Inflammatory macrophage treated with lipopolysaccharide for 1 hour (primary cell): ENCODE results near the gene GALNT14.
A peak's percentile ranks its signal among the peaks of the same experiment; 100 is the strongest.
"Not testable (repeated sequence)": the region's sequence is repeated elsewhere in the genome, so short reads cannot be mapped to it uniquely, and the experiment has no call there.

Experiments used
- DNase-seq, 2 donors: peaks; one replicate each; pipeline ENCODE4 v3.0.0-alpha.2; 2020 to 2022

Gene GALNT14

DNA sequence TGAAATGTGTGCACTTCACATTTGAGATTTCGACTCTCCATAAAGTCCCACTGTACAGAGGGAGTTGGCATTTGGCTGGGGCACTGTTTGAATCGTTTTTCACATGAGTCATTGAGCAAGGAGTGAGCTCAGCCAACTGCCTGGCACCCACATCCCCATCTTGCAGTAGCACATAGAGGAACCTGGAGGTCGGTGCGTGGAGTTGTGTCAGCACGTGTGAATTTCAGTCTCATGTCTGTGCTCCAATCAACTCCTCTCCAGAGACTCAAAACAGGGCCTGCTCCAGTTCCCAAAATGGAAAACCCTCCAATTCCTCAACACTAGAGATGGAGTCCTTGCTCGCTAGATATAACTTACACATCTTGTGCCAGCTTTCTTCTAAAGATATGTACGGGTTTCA is 204.2 kb downstream of the GALNT14 start:
- peak; percentile 59 to 81 for DNase-seq

- peak; percentile 33 to 62 for DNase-seq
Measured at GRCh38 chr2:30933496-30933895, 204.7 kb downstream of the GALNT14 start.

DNA sequence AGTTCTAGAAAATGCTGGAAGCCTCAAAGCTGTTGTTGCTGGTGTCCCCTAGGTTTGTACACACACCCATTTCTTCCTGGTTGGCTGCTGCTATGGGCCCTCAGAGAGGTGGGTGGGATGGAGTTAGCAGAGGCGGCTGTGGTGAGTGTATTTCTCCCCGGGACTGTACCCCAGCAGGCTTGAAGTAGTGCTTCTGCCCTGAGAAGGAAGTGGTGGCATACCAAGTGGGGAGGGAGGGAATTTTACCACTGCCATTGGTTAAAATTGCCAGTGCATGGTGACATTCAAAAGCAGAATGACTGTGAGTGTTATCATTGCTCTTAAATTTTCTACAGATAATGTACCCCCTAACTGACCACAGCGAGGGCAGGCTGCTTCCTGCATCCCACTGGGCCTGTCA is 205.4 kb downstream of the GALNT14 start:
- DNase-seq: peak; percentile 72 to 89

DNA sequence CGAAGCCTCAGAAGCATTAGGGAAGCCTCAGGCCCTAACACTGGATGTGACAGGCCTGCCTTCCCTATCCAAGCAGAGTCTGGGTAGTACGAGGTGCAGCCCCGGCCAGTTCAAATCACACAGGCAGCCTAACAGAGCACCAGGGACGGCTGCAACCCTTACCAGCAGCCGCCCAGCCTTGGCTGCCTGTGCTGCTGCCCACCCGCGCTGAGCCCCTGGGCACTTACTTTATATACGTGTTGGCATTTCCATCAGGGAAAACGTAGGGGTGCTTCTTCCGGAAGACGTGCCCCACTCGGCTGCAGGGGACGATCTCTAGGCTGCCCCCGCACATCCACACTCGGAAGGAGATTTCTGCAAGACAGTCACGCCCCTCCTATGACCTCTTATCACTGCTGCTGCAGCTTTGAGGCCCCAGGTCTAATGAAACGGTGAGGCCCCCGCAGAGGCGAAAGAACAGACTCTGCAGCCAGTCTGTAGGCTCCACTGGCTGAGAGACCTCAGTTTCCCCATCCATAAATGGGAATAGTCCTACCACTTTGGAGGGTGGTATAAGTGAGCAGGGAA is 206.3 kb downstream of the GALNT14 start:
- DNase-seq: no peak

DNA sequence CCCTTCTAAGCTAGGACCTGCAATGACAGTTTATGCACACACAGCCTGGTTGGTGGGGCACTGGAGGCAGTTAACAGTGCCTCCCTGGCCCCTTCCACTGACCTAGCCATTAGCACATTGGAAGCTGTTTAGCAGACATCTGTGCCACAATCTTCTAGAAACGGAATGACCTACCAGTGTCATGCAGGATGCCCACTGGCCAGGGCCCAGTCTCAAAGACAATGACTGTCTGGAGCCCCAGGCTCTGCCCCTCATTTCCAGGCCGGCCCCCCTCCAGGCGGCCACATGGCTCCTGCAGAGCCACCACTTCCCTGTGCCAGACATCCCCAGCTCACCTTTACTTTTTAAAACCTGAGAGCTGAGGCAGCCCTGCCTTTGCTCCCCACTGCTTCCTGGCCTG is 207.5 kb downstream of the GALNT14 start:
- DNase-seq: no peak

GRCh38 chr2:30927465-30928075 is 210.7 kb downstream of the GALNT14 start:
- no peak for DNase-seq

- no peak for DNase-seq
Measured at GRCh38 chr2:30926606-30927005, 211.6 kb downstream of the GALNT14 start.

GRCh38 chr2:30923623-30924022 is 214.6 kb downstream of the GALNT14 start:
- no peak for DNase-seq

DNA sequence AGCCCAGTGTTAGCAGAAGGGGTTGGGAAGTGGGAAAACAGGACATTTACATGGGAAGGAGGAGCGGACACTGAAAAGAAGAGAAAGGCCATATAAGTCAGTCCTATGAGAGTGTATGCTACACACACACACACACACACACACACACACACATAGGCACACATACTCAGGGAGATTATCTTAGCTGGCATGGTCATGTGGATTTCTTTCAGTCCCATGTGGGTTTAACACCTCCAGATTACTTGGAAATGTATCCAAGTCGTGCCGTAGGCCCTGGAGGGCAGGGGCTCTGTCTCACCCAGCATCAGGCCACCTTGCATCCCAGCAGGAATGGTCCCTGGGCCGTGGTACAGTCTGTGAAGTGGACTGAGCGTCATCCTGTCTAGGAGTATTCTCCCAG is 217.7 kb downstream of the GALNT14 start:
- DNase-seq: no peak

DNA sequence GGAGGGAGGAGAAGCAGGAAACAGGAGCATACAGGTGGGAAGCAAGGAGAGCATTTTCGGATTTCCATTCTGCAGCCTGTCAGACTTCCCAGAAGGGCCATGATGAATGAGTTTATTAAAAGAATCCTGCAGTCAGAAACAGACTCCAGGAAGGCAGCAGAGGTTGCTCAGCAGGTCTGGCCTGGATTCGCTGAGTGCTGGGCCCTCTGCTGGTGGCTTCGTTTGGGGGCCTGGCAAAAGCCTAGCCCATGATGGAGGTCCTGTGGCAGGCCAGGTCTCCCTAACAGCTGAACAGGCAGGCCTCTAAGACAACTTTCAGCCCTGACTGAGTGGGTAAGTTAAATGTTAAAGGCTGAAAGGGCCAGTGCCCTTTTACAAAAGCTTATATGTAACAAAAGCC is 222.8 kb downstream of the GALNT14 start:
- DNase-seq: no peak

- DNase-seq: no peak
Measured at GRCh38 chr2:30914456-30914855, 223.8 kb downstream of the GALNT14 start.

DNA sequence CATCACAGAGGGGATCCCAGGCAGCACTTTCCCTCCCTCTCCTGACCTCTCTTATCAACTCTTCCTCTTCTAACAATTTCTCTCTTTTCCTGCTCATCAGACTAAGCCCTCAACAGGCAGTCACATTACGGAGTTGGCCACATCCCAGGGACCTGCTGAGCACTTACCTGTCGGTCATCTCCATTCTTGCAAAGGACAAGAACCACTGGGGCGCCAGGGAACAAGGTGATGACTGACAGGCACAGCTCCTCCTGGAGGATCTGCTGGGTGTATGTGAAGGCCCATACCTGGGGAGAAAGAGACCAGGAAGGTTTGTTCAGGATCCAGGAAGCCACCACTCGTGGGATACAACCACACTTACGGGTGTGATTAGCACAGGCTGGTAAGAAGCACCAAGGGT is 226.2 kb downstream of the GALNT14 start:
- no peak for DNase-seq

DNA sequence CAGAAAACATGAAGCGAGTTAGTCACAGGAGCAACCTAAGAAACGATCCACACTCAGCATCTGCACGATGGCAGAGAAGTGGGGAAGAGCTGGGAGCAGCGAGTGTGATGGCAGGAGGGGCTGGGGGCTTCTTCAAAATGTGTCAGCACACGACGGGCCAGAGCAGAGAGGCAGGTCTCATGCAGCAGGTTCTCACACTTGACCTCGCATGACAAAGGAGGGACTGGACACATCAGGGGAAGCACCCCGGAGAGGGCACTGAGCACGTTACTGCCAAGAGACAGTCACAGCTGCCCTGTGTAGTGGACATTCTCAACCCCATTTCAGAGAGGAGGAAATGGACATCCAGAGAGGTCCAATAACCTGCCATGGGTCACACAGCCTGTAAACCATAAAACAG is 226.9 kb downstream of the GALNT14 start:
- DNase-seq: no peak

GRCh38 chr2:30910686-30911085 is 227.6 kb downstream of the GALNT14 start:
- DNase-seq: no peak

DNA sequence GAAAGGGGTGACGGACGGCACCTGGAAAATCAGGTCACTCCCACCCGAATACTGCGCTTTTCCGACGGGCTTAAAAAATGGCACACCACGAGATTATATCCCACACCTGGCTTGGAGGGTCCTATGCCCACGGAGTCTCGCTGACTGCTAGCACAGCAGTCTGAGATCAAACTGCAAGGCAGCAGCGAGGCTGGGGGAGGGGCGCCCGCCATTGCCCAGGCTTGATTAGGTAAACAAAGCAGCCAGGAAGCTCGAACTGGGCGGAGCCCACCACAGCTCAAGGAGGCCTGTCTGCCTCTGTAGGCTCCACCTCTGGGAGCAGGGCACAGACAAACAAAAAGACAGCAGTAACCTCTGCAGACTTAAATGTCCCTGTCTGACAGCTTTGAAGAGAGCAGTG is 233.8 kb downstream of the GALNT14 start:
- DNase-seq: not testable (repeated sequence)

GRCh38 chr2:30903326-30903725 is 234.9 kb downstream of the GALNT14 start:
- DNase-seq: no peak

DNA sequence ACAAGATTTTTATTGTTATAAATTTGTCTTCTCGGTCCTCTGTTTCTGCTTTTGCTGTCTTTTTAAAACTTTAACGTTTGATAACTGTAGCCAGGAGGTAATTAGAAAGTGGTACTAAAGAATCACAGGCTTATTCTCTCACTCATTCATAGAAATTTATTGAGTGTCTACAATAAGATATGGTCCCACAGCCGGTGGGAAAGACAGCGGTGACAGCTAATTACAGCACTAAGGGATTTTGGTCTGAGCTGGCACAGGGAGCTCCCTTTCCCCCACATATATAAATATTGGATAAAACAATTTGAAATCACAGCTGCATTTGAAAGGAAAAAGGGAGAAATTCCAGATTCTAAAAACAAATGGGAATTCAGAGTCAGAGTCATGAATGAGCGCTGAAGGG is 237.9 kb downstream of the GALNT14 start:
- DNase-seq: no peak

- DNase-seq: no peak
Measured at GRCh38 chr2:30899516-30900054, 238.7 kb downstream of the GALNT14 start.

DNA sequence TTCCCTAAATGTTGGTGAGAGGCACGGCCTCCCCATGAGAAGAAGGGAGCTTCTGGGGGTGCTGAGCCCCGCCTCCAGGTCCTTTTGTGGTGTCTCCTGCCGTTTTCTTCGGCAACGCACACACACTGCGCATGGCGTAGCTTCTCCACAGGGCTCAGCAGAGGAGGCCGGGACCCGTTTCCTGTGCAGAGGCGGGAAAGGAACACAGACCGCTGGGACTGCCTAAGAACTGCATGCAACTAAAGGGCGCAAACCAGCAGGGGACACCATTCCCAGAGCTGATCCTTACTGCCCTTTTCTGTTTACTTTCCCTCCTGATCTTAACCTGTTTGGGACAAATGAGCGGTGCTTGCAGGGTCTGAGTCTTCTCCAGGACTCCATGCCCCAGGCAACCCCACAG is 240.7 kb downstream of the GALNT14 start:
- no peak for DNase-seq

- DNase-seq: no peak
Measured at GRCh38 chr2:30894498-30895119, 243.6 kb downstream of the GALNT14 start.

DNA sequence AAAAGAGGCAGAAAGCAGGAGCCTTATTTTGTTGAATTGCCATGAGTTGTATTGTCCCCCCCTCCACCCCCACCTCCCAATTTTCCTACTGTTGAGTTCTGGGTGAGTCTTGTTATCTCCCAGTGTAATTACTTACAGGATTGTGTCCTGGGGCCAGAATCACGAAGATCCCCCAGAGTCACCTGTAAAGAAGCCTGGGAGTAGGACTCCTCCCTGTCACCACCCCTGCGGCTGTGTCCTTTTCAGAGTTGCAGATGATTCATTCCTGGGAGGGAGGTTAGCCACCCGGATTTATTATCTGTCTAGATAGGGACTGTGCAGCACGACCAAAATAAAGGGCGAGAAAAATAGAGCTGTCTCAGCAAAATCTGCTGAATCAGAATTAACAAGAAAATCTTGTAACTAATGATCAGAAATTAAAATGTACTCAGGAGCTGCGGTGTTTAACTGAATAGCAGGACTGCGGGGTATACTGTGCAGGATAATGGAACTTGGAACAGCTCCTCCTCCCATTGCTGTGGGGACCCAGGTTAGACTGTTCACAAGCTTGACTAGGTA is 249.3 kb downstream of the GALNT14 start:
- no peak for DNase-seq

DNA sequence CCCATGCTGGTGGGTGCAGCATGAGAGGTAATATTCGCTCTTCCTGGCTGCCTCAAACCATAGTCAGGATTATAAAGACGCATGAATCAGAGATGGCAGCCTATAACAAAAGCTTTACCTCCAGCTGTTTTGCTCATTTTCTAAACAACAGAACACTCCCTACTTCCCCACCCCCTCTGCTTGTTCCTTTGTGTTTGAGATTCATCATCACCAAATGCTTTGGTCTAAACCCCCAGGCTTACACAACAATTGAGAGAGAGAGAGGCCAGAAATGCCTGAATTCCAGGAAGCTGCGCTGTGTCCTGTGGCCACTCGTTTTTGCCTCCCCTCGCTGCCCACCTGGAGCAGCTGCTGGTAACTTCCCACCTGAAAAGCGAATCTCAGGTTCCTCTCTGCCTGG is 252.2 kb downstream of the GALNT14 start:
- DNase-seq: no peak

DNA sequence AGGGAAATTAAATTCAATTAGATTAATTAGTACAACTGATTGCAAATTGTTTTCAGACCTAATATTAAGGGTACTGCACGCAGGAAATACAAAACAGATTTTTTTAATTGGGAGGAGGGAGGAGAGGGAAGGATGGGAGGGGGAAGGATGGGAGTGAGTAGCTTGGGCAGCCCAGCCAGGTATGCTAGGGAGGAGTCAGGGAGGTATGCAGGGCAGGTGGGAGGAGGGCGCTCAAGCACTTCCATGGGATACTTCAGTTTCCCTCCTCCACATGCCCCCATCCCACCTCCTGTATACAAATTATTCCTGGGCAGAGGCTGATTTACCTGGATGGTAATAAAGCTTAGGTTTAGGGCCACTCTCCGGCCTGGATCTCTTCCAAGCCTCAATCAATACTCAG is 254.4 kb downstream of the GALNT14 start:
- no peak for DNase-seq

GRCh38 chr2:30883184-30883583 is 255.1 kb downstream of the GALNT14 start:
- no peak for DNase-seq
